ENCODE data around the gene LEKR1.
"Not testable (repeated sequence)": the region's sequence is repeated elsewhere in the genome, so short reads cannot be mapped to it uniquely, and the experiment has no call there.

The LEKR1 gene

GRCh38 chr3:156914300-156914699 is 88.1 kb downstream of the LEKR1 start:
- DNase-seq, result not testable (repeated sequence)

GRCh38 chr3:156915372-156915771 is 89.2 kb downstream of the LEKR1 start:
- no peak for DNase-seq

- no peak for DNase-seq
These were observed 92.6 kb downstream of the LEKR1 start for GRCh38 chr3:156918746-156919145.

GRCh38 chr3:156919818-156920217 is 93.7 kb downstream of the LEKR1 start:
- no peak for DNase-seq

GRCh38 chr3:156920399-156920798 is 94.2 kb downstream of the LEKR1 start:
- DNase-seq, result no peak

GRCh38 chr3:156923349-156923748 is 97.2 kb downstream of the LEKR1 start:
- DNase-seq, result no peak

GRCh38 chr3:156938724-156939123 is 112.6 kb downstream of the LEKR1 start:
- DNase-seq, result no peak

- DNase-seq, result no peak
These were observed 113.2 kb downstream of the LEKR1 start for GRCh38 chr3:156939315-156939714.

GRCh38 chr3:156941311-156941710 is 115.2 kb downstream of the LEKR1 start:
- no peak for DNase-seq

- DNase-seq, result no peak
These were observed 122.5 kb downstream of the LEKR1 start for GRCh38 chr3:156948402-156949210.

- DNase-seq, result no peak
These were observed 125.9 kb downstream of the LEKR1 start for GRCh38 chr3:156952011-156952410.

- DNase-seq, result no peak
These were observed 131.6 kb downstream of the LEKR1 start for GRCh38 chr3:156957715-156958114.

- no peak for DNase-seq
These were observed 136.9 kb downstream of the LEKR1 start for GRCh38 chr3:156963096-156963495.

GRCh38 chr3:156964577-156964976 is 138.4 kb downstream of the LEKR1 start:
- DNase-seq, result no peak

- not testable (repeated sequence) for DNase-seq
These were observed 140.2 kb downstream of the LEKR1 start for GRCh38 chr3:156966349-156966748.

- no peak for DNase-seq
These were observed 147.8 kb downstream of the LEKR1 start for GRCh38 chr3:156973954-156974353.

- no peak for DNase-seq
These were observed 148.8 kb downstream of the LEKR1 start for GRCh38 chr3:156974931-156975330.

GRCh38 chr3:156975721-156976120 is 149.6 kb downstream of the LEKR1 start:
- no peak for DNase-seq

GRCh38 chr3:156976933-156977332 is 150.8 kb downstream of the LEKR1 start:
- DNase-seq, result no peak

GRCh38 chr3:156978481-156978961 is 152.4 kb downstream of the LEKR1 start:
- no peak for DNase-seq

- DNase-seq, result no peak
These were observed 154.9 kb downstream of the LEKR1 start for GRCh38 chr3:156981005-156981404.

- DNase-seq, result no peak
These were observed 157.4 kb downstream of the LEKR1 start for GRCh38 chr3:156983559-156983958.

- no peak for DNase-seq
These were observed 159.6 kb downstream of the LEKR1 start for GRCh38 chr3:156985711-156986110.

- no peak for DNase-seq
These were observed 161.8 kb downstream of the LEKR1 start for GRCh38 chr3:156987946-156988345.

- DNase-seq, result no peak
These were observed 171.2 kb downstream of the LEKR1 start for GRCh38 chr3:156997351-156997750.

Measured in GDM1 (cell line).